GM12891 (cell line): ENCODE data around the gene MCRIP1.

Experiments
- DNase-seq: peaks from one replicate; pipeline ENCODE4 v3.0.0; 2011; ENCODE audit warnings: low spot score; ENCODE audit not compliant: insufficient read length
- FAIRE-seq: peaks from 2 replicates; lab custom pipeline; 2011; peaks lifted over from hg19 to GRCh38; lab: Jason Lieb, UNC
- PAX5 ChIP-seq: IDR thresholded peaks from 2 replicates; pipeline ENCODE4 v1.6.1; 2011; ENCODE audit warnings: low read length, moderate library complexity, mild to moderate bottlenecking; ENCODE audit not compliant: insufficient read depth, severe bottlenecking
- POLR2A ChIP-seq: IDR thresholded peaks from 2 replicates; pipeline ENCODE4 v1.6.1; 2011; ENCODE audit warnings: low read depth, low read length, control low read depth
- POLR2AphosphoS5 ChIP-seq: IDR thresholded peaks from 2 replicates; pipeline ENCODE4 v1.6.1; 2011; ENCODE audit warnings: low read depth, low read length, control low read depth
- POU2F2 ChIP-seq: IDR thresholded peaks from 2 replicates; pipeline ENCODE4 v1.6.1; 2011; ENCODE audit warnings: low read depth, mild to moderate bottlenecking, control low read depth, low read length, moderate library complexity
- SPI1 ChIP-seq: IDR thresholded peaks from 2 replicates; pipeline ENCODE4 v1.6.1; 2011; ENCODE audit warnings: low read depth, low read length, control low read depth
- TAF1 ChIP-seq: IDR thresholded peaks from 2 replicates; pipeline ENCODE4 v1.6.1; 2011; ENCODE audit warnings: low read depth, low read length, control low read depth

MCRIP1 gene

DNA sequence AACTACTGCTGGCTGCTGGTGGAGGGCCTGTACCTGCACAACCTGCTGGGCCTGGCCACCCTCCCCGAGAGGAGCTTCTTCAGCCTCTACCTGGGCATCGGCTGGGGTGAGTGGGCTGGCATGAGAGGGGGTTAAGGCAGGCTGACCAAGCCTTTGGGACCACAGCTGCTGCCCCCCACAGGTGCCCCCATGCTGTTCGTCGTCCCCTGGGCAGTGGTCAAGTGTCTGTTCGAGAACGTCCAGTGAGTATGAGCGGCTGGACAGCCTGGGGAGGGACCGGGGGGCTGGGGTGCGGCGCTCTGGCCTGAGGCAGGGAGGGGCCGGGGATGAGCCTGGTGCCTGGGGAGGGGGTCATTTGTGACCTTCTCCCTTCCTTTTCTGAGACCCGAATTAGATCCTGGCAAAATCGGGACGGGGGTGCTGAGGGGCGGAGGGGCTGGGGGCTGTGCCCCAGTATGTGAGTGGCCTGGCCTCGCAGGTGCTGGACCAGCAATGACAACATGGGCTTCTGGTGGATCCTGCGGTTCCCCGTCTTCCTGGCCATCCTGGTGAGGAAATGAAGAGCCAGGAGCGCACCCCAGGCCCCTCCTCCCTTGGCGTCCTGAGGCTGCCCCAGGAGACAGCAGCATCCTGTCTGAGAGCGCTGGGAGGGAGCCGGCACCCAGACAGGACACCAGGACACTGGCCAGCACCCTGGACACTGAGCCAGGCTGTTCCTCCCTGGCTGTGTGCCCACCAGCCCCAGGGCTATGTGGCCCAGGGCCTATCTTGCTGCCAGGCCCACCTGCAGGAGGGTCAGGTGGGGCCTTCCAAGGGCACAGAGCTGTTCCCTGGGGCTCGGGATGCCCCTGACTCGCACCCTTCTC is 21.2 kb downstream of the MCRIP1 start:
- no peak for TF ChIP-seq TAF1
- no peak for TF ChIP-seq POLR2A
- no peak for TF ChIP-seq PAX5
- no peak for TF ChIP-seq SPI1
- no peak for TF ChIP-seq POLR2AphosphoS5
- no peak for TF ChIP-seq POU2F2
- DNase-seq (no peak), FAIRE-seq (no peak)

DNA sequence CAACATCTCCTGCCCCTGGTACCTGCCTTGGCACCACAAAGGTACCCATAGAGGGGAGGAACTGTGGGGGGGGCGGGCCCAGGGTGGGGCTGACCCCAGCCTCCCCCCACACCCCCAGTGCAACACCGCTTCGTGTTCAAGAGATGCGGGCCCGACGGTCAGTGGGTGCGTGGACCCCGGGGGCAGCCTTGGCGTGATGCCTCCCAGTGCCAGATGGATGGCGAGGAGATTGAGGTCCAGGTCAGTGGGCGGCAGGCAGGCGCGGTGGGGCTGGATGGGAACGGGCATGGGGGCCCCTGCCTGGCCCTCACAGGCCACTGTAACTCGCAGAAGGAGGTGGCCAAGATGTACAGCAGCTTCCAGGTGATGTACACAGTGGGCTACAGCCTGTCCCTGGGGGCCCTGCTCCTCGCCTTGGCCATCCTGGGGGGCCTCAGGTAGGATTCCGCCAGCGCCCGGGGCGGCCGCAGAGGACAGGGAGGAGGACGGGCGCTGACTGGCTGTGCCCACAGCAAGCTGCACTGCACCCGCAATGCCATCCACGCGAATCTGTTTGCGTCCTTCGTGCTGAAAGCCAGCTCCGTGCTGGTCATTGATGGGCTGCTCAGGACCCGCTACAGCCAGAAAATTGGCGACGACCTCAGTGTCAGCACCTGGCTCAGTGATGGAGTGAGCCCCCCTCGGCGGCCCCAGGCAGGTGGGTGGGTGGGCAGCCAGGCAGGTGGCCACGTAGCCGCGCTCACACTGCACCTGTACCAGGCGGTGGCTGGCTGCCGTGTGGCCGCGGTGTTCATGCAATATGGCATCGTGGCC is 22.0 kb downstream of the MCRIP1 start:
- TF ChIP-seq POLR2AphosphoS5, result no peak
- no peak for TF ChIP-seq POLR2A
- no peak for TF ChIP-seq TAF1
- no peak for TF ChIP-seq PAX5
- TF ChIP-seq SPI1, result no peak
- TF ChIP-seq POU2F2, result no peak
- no peak for DNase-seq
- FAIRE-seq, result no peak

DNA sequence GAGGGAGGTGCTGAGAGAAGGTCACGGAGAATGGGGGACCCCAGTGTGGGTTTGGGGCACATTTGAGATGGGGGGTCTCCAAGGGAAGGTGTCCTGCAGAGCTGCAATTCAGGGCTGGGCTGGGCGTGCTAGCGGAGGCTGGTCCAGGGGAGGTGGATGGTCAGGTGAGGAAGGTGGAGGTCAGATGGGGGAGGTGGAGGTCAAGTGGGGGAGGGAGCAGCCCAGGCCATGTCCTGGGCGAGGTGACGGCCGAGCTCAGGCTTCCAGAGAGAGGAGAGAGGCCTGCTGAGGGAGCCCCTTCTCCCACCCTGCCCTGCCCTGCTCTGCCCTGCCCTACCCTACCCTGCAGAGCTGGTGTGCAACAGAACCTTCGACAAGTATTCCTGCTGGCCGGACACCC is 22.6 kb downstream of the MCRIP1 start:
- no peak for FAIRE-seq
- TF ChIP-seq POLR2A (no peak), POLR2AphosphoS5 (no peak), TAF1 (no peak), PAX5 (no peak)
- DNase-seq, result no peak

DNA sequence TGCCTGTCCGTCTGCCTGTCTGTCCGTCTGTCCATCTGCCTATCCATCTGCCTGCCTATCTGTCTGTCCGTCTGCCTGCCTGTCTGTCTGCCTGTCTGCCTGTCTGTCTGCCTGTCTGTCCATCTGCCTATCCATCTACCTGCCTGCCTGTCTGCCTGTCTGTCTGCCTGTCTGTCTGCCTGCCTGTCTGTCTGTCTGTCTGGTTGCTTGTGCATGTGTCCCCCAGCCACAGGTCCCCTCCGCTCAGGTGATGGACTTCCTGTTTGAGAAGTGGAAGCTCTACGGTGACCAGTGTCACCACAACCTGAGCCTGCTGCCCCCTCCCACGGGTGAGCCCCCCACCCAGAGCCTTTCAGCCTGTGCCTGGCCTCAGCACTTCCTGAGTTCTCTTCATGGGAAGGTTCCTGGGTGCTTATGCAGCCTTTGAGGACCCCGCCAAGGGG is 23.5 kb downstream of the MCRIP1 start:
- TF ChIP-seq POLR2AphosphoS5 (no peak), POLR2A (no peak), PAX5 (no peak), POU2F2 (no peak), TAF1 (no peak), SPI1 (no peak)
- FAIRE-seq, result no peak
- DNase-seq, result no peak

DNA sequence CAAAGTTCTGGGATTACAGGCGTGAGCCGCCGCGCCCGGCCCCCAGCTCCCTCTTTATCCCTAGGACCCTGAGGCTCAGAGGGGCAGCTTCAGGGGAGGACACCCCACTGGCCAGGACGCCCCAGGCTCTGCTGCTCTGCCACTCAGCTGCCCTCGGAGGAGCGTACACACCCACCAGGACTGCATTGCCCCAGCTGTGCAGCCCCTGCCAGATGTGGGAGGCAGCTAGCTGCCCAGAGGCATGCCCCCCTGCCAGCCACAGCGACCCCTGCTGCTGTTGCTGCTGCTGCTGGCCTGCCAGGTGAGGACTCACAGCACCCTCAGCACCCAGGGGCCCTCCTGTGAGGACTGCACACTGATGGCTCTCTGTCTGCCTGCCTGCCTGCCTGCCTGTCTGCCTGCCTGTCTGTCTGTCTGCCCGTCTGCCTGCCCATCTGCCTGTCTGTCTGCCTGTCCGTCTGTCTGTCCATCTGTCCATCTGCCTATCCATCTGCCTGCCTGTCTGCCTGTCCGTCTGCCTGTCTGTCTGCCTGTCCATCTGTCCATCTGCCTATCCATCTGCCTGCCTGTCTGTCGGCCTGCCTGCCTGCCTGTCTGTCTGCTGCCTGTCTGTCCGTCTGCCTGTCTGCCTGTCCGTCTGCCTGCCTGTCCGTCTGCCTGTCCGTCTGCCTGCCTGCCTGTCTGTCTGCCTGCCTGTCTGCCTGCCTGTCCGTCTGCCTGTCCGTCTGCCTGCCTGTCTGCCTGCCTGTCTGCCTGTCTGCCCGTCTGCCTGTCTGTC is 24.1 kb downstream of the MCRIP1 start:
- TF ChIP-seq TAF1 (no peak), SPI1 (no peak), POLR2AphosphoS5 (no peak), POU2F2 (no peak), PAX5 (no peak), POLR2A (no peak)
- FAIRE-seq (no peak), DNase-seq (no peak)

DNA sequence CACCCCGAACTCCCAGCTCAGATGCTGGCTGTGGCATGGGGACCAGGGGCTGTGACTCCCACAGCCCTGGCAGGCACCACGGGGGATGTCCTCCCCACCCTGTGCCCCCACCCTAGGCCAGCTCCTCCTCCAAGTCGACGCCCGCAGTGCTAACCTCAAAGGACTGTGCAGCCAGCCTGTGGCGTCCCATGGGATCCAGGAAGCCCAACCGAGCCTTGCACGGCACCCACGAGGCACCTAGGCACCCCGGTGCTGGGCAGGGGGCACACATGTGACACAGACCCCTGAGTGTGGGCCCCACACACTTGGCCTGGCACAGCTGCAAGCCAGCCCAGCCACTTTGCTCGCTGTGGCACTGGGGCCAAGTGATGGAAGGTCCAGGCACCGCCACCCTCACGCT is 25.3 kb downstream of the MCRIP1 start:
- TF ChIP-seq POLR2AphosphoS5 (no peak), PAX5 (no peak), SPI1 (no peak), POLR2A (no peak), POU2F2 (no peak), TAF1 (no peak)
- DNase-seq (no peak), FAIRE-seq (no peak)

DNA sequence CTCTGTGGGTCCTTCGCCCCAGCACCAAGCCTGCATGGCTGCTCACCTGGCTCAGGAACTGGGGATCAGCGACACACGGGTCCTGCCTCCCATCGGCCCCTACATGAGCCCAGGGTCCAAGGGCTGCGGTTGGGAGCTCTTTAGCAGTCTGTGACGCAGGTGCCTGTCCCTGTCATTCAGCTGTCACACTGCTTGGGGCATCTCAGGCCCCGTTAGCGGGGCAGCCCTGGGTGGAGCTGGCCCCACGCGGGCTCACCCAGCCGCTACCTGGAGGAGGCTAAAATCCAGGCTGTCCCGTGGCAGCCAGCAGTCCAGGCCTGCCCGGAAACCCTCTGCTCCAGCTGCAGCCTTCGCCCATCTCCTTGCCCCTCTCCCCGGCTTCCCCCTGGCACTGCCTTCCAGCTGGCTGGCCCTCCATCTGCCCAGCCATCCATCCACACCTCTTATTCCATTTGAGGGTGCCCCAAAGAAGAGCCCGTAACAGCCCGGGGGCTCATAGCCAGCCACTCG is 25.8 kb downstream of the MCRIP1 start:
- DNase-seq, result no peak
- TF ChIP-seq SPI1, result no peak
- no peak for TF ChIP-seq POU2F2
- TF ChIP-seq POLR2AphosphoS5, result no peak
- no peak for TF ChIP-seq PAX5
- no peak for TF ChIP-seq POLR2A
- no peak for TF ChIP-seq TAF1
- FAIRE-seq, result no peak

DNA sequence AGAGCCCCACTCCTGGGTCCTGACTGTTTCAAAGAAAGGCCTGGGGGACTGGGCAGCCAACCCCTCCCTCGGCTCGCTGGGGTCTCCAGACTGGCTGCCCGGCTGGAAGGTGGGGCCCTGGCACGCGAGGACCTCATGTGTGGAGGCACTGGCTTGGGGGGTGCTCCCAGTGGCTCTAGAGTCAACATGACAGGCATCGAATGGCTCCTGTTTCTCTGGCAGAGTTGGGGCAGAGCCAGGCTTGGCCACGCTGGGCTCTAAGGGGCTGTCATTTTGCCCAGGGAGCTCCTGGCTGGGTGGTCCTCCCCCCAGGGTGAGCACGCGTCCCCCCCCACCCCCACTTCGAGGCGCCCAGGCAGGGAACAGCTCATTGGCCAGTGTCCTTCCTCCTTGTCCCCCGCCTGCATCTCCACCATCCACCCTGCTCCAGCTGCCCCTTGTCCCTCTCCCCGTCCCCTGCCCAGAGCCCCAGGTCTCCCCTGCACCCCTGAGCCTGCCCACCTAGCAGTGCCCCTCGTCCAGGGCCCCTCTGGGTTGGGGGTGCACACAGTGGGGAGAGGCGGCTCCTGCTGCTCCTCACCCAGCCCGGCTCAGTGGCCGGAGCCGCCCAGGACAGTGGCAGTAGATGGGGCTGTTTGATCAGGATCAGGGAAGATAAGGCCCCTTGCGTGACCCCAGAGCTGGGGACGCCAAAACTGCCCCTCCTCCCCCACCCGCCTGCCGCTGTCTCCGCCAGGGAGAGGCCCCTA is 26.5 kb downstream of the MCRIP1 start:
- TF ChIP-seq POLR2AphosphoS5, result no peak
- no peak for TF ChIP-seq TAF1
- no peak for FAIRE-seq
- DNase-seq, result no peak
